H9 (cell line): ENCODE measurements around the gene DYNC2LI1. TPM values are rescaled to one million over a fixed set of nuclear protein-coding genes. Genes with fewer than 3 reads are reported as not detected.

ENCODE experiments used
- DNase-seq: peaks from one replicate; pipeline ENCODE4 v3.0.0-alpha.2; 2017
- H2AFZ ChIP-seq: one replicate; pipeline ENCODE4 v1.6.1; 2013; ENCODE audit warnings: mild to moderate bottlenecking, low read length, control low read depth, moderate library complexity
- H2AK5ac ChIP-seq: 2 replicates; pipeline ENCODE4 v1.6.1; 2013; ENCODE audit warnings: low read length, control low read depth, mixed read lengths; ENCODE audit not compliant: insufficient read length
- H2BK120ac ChIP-seq: one replicate; pipeline ENCODE4 v1.6.1; 2013; ENCODE audit warnings: low read depth, mild to moderate bottlenecking, low read length, control low read depth, inconsistent platforms; ENCODE audit not compliant: poor library complexity, severe bottlenecking
- H2BK12ac ChIP-seq: 2 replicates; pipeline ENCODE4 v1.6.1; 2013; ENCODE audit warnings: low read length, control low read depth, mixed read lengths, low read depth; ENCODE audit not compliant: insufficient read length
- H2BK15ac ChIP-seq: 2 replicates; pipeline ENCODE4 v1.6.1; 2013; ENCODE audit warnings: low read depth, low read length, control low read depth
- H2BK20ac ChIP-seq: one replicate; pipeline ENCODE4 v1.6.1; 2013; ENCODE audit warnings: low read depth, mild to moderate bottlenecking, low read length, control low read depth, inconsistent platforms; ENCODE audit not compliant: poor library complexity, severe bottlenecking
- H2BK5ac ChIP-seq: 2 replicates; pipeline ENCODE4 v1.6.1; 2013; ENCODE audit warnings: low read length, control low read depth, mixed read lengths; ENCODE audit not compliant: insufficient read length
- H3K14ac ChIP-seq: 2 replicates; pipeline ENCODE4 v1.6.1; 2013; ENCODE audit warnings: low read length, control low read depth; ENCODE audit not compliant: insufficient read depth
- H3K18ac ChIP-seq: 2 replicates; pipeline ENCODE4 v1.6.1; 2013; ENCODE audit warnings: low read depth, mild to moderate bottlenecking, mixed read lengths, low read length, control low read depth; ENCODE audit not compliant: insufficient read length
- H3K23ac ChIP-seq: 2 replicates; pipeline ENCODE4 v1.6.1; 2013; ENCODE audit warnings: low read length, control low read depth, mixed read lengths, low read depth; ENCODE audit not compliant: insufficient read length
- H3K23me2 ChIP-seq: 2 replicates; pipeline ENCODE4 v1.6.1; 2013; ENCODE audit warnings: low read depth, mild to moderate bottlenecking, mixed read lengths, low read length, control low read depth; ENCODE audit not compliant: insufficient read length, poor library complexity, severe bottlenecking
- H3K27ac ChIP-seq: 2 replicates; pipeline ENCODE4 v1.5.1; 2013; ENCODE audit warnings: low read length, control low read depth, mixed read lengths, low read depth; ENCODE audit not compliant: insufficient read length
- H3K27me3 ChIP-seq: 2 replicates; pipeline ENCODE4 v1.6.1; 2013; ENCODE audit warnings: low read length, control low read depth, inconsistent platforms; ENCODE audit not compliant: insufficient read depth
- H3K4ac ChIP-seq: 2 replicates; pipeline ENCODE4 v1.6.1; 2013; ENCODE audit warnings: low read depth, mild to moderate bottlenecking, control low read depth, inconsistent platforms, low read length, moderate library complexity
- H3K4me1 ChIP-seq: 2 replicates; pipeline ENCODE4 v1.6.1; 2013; ENCODE audit warnings: low read length, control low read depth, inconsistent platforms; ENCODE audit not compliant: insufficient read depth
- H3K4me2 ChIP-seq: 2 replicates; pipeline ENCODE4 v1.6.1; 2013; ENCODE audit warnings: low read length, control low read depth, mixed read lengths; ENCODE audit not compliant: insufficient read length, insufficient read depth
- H3K56ac ChIP-seq: 2 replicates; pipeline ENCODE4 v1.6.1; 2013; ENCODE audit warnings: low read depth, mild to moderate bottlenecking, mixed read lengths, low read length, control low read depth; ENCODE audit not compliant: insufficient read length
- H3K79me1 ChIP-seq: 2 replicates; pipeline ENCODE4 v1.6.1; 2013; ENCODE audit warnings: low read depth, mild to moderate bottlenecking, moderate library complexity, low read length, control low read depth, inconsistent platforms; ENCODE audit not compliant: insufficient read depth, poor library complexity, severe bottlenecking
- H3K79me2 ChIP-seq: 2 replicates; pipeline ENCODE4 v1.6.1; 2013; ENCODE audit warnings: low read length, control low read depth, inconsistent platforms; ENCODE audit not compliant: insufficient read depth
- H3K9ac ChIP-seq: 2 replicates; pipeline ENCODE4 v1.6.1; 2013; ENCODE audit warnings: low read length, control low read depth, mixed read lengths; ENCODE audit not compliant: insufficient read length; ENCODE audit errors: extremely low read depth
- H3K9me3 ChIP-seq: one replicate; pipeline ENCODE4 v1.6.1; 2013; ENCODE audit warnings: low read depth, low read length, inconsistent platforms; ENCODE audit not compliant: control insufficient read depth
- H3T11ph ChIP-seq: one replicate; pipeline ENCODE4 v1.6.1; 2013; ENCODE audit warnings: mild to moderate bottlenecking, low read length, control low read depth, inconsistent platforms
- H4K20me1 ChIP-seq: one replicate; pipeline ENCODE4 v1.6.1; 2013; ENCODE audit not compliant: control insufficient read depth, insufficient read length, insufficient read depth
- H4K5ac ChIP-seq: 2 replicates; pipeline ENCODE4 v1.6.1; 2013; ENCODE audit warnings: low read depth, mild to moderate bottlenecking, mixed read lengths, low read length, control low read depth; ENCODE audit not compliant: insufficient read length
- H4K8ac ChIP-seq: replicated peaks from 2 replicates; pipeline ENCODE4 v1.6.1; 2013; ENCODE audit warnings: low read length, control low read depth, mixed read lengths, low read depth; ENCODE audit not compliant: insufficient read length
- H4K91ac ChIP-seq: 2 replicates; pipeline ENCODE4 v1.6.1; 2013; ENCODE audit warnings: low read depth, mild to moderate bottlenecking, moderate library complexity, mixed read lengths, low read length, control low read depth; ENCODE audit not compliant: insufficient read length
- H3K27ac Mint-ChIP-seq, 3 experiments: 2 replicates in 2 of 3; 3 replicates in 1 of 3; pipeline ENCODE4 v1.8.0; 2020 to 2021; ENCODE audit warnings: mixed read lengths in 3 of 3, mild to moderate bottlenecking in 1 of 3, moderate library complexity in 1 of 3
- H3K27me3 Mint-ChIP-seq: 2 replicates; pipeline ENCODE4 v1.8.0; 2021; ENCODE audit warnings: low read depth, mild to moderate bottlenecking, moderate library complexity, mixed read lengths
- H3K36me3 Mint-ChIP-seq, 3 experiments: 2 replicates in 2 of 3; 3 replicates in 1 of 3; pipeline ENCODE4 v1.8.0; 2020 to 2021; ENCODE audit warnings: low read depth in 3 of 3, mixed read lengths in 3 of 3; ENCODE audit not compliant: insufficient read depth in 1 of 3
- H3K4me1 Mint-ChIP-seq, 2 experiments: 2 replicates each; pipeline ENCODE4 v1.8.0; 2020; ENCODE audit warnings: mixed read lengths in 2 of 2
- H3K4me3 Mint-ChIP-seq, 2 experiments: 2 replicates in 1 of 2; 3 replicates in 1 of 2; pipeline ENCODE4 v1.8.0; 2020 to 2021; ENCODE audit warnings: mild to moderate bottlenecking in 2 of 2, mixed read lengths in 2 of 2, moderate library complexity in 1 of 2
- H3K9me3 Mint-ChIP-seq, 2 experiments: 2 replicates in 1 of 2; 3 replicates in 1 of 2; pipeline ENCODE4 v1.8.0; 2020; ENCODE audit warnings: mild to moderate bottlenecking in 2 of 2, mixed read lengths in 2 of 2, moderate library complexity in 1 of 2
- WGBS: extraction: QIAGEN DNeasy Blood & Tissue Kit; methylation state at CpG from one replicate; pipeline ENCODE4 v1.1.7; 2013; ENCODE audit warnings: missing lambda C conversion rate, low lambda C conversion rate, mixed read lengths; ENCODE audit not compliant: insufficient read length; ENCODE audit errors: extremely low coverage; 5-methylcytosine and 5-hydroxymethylcytosine counted together
- total RNA-seq: library from RNA; stranded (reverse); gene quantifications from 2 replicates; pipeline ENCODE4 v1.2.1, GENCODE V29; 2021
- TF ChIP-seq, protein P1 (sequence below): fragments of 200-600 bp; sonication (generic); conservative IDR thresholded peaks from 3 replicates; pipeline ENCODE4 v1.8.0; 2021; ENCODE audit warnings: antibody characterized with exemption, mild to moderate bottlenecking

Gene DYNC2LI1
- total RNA-seq, 1 experiment from 2014 or later = 8.5 TPM

DNA sequence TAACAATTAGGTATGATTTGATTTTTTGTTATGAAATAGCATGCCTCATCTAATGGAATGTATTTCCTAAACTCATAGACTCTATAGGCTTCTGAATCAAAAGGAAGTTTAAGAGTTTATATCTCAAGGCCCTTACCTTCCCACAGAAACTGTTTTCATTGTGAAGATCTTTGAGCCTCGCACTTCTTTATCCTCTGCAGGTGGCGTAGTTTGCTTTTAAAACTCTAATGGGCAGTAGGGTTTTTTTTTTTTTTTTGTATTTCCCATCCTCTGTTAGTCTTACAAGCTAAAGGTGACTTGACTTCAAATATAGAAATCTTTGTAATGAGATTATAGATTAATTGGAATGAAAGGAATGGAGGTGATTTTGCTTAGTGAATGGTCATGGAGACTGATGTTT is 28.3 kb downstream of the DYNC2LI1 start:
- Mint-ChIP-seq H3K27ac (no peak overlapping the region; a peak in 1 of 7 replicates), H3K9me3 (no peaks in the 10 kb centered on the region), H3K36me3 (no peaks in the 10 kb centered on the region), H3K27me3 (no peaks in the 10 kb centered on the region), H3K4me3 (no peak overlapping the region), H3K4me1 (no peaks in the 10 kb centered on the region)
- Histone ChIP-seq H3K4me2 (no peak overlapping the region), H3T11ph (no peak overlapping the region), H2BK12ac (no peak overlapping the region), H2BK20ac (no peak overlapping the region), H4K5ac (no peak overlapping the region), H3K4ac (no peak overlapping the region), H2BK5ac (no peak overlapping the region), H3K14ac (no peak overlapping the region), H4K20me1 (no peaks in the 10 kb centered on the region), H3K4me1 (no peaks in the 10 kb centered on the region), H2BK120ac (no peak overlapping the region), H4K8ac (no peak overlapping the region), H3K27ac (no peak overlapping the region), H2AFZ (no peak overlapping the region), H2AK5ac (no peak overlapping the region), H3K18ac (no peak overlapping the region), H3K27me3 (no peaks in the 10 kb centered on the region), H4K91ac (no peak overlapping the region), H3K56ac (no peak overlapping the region), H3K79me2 (no peaks in the 10 kb centered on the region), H3K23ac (no peak overlapping the region), H3K23me2 (no peaks in the 10 kb centered on the region), H3K9ac (no peak overlapping the region), H3K79me1 (no peaks in the 10 kb centered on the region), H3K9me3 (no peaks in the 10 kb centered on the region), H2BK15ac (no peak overlapping the region)
- WGBS = no CpG with 5 or more reads among the region's 2 CpGs
- TF ChIP-seq, protein P1, sequence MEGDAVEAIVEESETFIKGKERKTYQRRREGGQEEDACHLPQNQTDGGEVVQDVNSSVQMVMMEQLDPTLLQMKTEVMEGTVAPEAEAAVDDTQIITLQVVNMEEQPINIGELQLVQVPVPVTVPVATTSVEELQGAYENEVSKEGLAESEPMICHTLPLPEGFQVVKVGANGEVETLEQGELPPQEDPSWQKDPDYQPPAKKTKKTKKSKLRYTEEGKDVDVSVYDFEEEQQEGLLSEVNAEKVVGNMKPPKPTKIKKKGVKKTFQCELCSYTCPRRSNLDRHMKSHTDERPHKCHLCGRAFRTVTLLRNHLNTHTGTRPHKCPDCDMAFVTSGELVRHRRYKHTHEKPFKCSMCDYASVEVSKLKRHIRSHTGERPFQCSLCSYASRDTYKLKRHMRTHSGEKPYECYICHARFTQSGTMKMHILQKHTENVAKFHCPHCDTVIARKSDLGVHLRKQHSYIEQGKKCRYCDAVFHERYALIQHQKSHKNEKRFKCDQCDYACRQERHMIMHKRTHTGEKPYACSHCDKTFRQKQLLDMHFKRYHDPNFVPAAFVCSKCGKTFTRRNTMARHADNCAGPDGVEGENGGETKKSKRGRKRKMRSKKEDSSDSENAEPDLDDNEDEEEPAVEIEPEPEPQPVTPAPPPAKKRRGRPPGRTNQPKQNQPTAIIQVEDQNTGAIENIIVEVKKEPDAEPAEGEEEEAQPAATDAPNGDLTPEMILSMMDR = no peak
- DNase-seq = no peak
